SH-SY5Y (cell line): ENCODE data around the gene ZNF879.

Source experiments
- GATA2 ChIP-seq: IDR thresholded peaks from 2 replicates; pipeline ENCODE4 v1.6.1; 2011; ENCODE audit warnings: mild to moderate bottlenecking, low read depth, low read length
- GATA3 ChIP-seq: IDR thresholded peaks from 2 replicates; pipeline ENCODE4 v1.6.1; 2011; ENCODE audit warnings: low read depth, mild to moderate bottlenecking, low read length, moderate library complexity

Gene ZNF879

DNA sequence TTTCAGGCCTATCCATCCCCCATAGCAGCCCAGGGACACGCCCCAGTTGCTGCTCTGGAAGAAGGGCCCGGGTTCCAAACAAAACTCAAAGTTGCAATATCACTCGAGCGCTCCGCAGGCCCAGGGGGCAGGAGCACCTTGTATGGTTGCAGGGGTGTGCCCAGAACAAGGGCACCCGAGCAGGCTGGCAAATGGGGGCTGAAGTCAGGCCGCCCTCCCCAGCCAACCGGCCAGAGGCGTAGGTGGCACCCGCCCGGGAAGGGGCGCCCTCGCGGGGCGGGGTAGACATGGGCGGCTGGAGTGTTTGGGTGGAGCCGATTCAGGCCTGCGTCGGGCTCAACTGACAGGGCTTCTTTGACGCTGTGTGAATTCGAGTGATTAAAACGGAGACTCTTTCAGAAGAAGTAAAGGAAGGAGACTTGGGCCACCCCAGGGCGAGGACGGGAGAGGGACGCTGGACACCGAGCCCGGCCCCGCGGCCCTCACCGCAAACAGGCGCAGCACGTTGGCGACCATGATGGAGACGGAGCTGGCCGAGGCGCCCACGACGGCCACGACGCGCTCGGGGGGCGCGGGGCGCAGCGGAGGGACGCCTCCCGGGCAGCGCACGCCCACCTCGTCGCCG, 29.5 kb upstream of the ZNF879 start:
- TF ChIP-seq GATA3 (no peak), GATA2 (no peak)

GRCh38 chr5:178994580-178995340, 28.8 kb upstream of the ZNF879 start, which contains the start of gene GRM6:
Gene GRM6 (minus strand): TSS chr5:178995320. CDS start chr5:178994944, 376 bp downstream.
- TF ChIP-seq GATA3, result no peak
- no peak for TF ChIP-seq GATA2

DNA sequence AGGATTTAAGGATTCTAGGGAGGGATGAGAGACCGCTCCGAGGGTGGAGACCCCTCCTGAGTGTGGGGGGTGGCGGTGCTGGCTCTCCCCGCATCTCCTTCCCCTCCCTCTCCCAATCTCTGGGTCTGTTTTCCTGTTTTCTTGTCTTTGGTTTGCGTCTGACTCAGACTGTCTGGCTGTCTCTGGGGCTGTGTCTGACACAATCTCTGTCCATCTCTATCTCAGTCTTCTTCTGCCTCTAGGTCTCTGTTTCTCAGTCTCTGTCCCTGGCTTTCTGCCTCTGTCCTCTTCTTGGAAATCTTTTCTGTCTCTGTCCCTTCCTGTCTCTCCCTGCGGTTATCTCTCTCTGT, 28.3 kb upstream of the ZNF879 start:
- TF ChIP-seq GATA3 (no peak), GATA2 (no peak)

DNA sequence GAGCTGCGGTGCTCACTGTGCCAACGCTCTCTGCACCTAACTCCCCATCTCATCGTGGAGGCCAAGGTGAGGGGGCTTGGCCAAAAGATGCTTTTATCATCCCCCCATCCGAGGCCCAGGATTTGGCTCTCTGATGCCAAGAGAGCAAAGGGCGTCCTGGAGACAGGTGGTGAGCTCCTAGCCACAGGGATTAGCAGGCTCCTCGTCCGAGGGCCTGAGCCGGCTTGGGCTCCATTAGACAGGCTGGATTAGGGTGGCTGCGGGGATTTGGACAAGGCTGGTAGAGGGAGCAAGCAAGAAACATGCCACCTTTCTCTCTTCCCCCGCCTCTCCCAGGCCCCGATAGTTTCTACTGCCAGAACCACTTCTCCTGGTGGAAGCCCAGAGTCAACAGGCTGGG, 27.4 kb upstream of the ZNF879 start:
- TF ChIP-seq GATA2 (no peak), GATA3 (no peak)

- no peak for TF ChIP-seq GATA2
- no peak for TF ChIP-seq GATA3
Observed at GRCh38 chr5:178997191-178997590, 26.4 kb upstream of the ZNF879 start.

GRCh38 chr5:178998441-178998840, 25.2 kb upstream of the ZNF879 start:
- TF ChIP-seq GATA2 (no peak), GATA3 (no peak)

DNA sequence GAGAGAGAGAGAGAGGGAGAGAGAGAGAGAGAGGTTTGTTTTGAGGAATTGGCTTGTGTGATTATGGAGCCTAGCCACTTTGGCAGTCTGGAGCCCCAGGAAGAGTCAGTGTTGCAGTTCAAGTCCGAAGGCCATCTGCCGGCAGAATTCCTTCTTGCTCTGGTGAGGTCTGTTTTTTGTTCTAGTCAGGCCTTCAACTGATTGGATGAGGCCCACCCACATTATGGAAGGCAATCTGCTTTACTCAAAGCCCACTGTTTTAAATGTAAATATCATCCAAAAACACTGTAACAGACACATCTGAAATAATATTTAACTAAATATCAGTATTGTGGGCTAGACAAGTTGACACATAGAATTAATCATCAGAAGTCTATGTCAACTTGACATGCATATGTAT, 17.0 kb upstream of the ZNF879 start:
- TF ChIP-seq GATA2, result no peak
- TF ChIP-seq GATA3, result no peak

GRCh38 chr5:179008667-179009066, 14.9 kb upstream of the ZNF879 start:
- TF ChIP-seq GATA3 (no peak), GATA2 (no peak)

- TF ChIP-seq GATA3 (no peak), GATA2 (no peak)
Observed at GRCh38 chr5:179033004-179033580, 9.5 kb downstream of the ZNF879 start.

GRCh38 chr5:179044765-179045164, 21.2 kb downstream of the ZNF879 start:
- TF ChIP-seq GATA3, result no peak
- no peak for TF ChIP-seq GATA2

- TF ChIP-seq GATA2 (no peak), GATA3 (no peak)
Observed at GRCh38 chr5:179051784-179052183, 28.2 kb downstream of the ZNF879 start.

- TF ChIP-seq GATA2, result no peak
- no peak for TF ChIP-seq GATA3
Observed at GRCh38 chr5:179054036-179054785, 30.6 kb downstream of the ZNF879 start.

DNA sequence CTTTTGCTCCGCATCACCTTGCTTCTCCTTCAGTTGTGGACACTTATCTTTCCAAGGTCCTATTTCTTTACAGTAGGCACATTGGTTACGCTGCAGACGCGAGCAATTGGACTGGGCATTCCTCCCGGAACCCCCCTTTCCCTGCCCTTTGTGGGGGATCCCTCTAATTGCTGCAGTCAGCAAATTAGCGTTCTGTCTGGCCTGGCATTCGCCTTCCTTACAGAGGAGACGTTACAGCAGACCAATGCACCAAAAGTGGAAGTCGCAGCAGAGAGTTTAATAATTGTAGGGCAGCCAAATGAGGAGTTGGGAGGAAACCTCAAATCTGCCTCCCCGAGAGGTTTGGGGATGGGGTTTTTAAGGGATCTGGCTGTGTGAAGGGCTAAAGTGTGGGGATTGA, 31.3 kb downstream of the ZNF879 start:
- no peak for TF ChIP-seq GATA3
- no peak for TF ChIP-seq GATA2

- TF ChIP-seq GATA3 (no peak), GATA2 (no peak)
Observed at GRCh38 chr5:179055436-179055835, 31.8 kb downstream of the ZNF879 start.
